Ramos (cell line): ENCODE measurements around the gene FIG4.
"Not testable (repeated sequence)": the region's sequence is repeated elsewhere in the genome, so short reads cannot be mapped to it uniquely, and the experiment has no call there.

Experiments
- in situ Hi-C: fragments of 300-500 bp; cut with MboI; formaldehyde crosslinking; loops from one replicate; pipeline ENCODE4 v1.14.3; 2022; ENCODE audit warnings: low sequenced_read_pairs; ENCODE audit not compliant: unreplicated experiment

FIG4 gene

DNA sequence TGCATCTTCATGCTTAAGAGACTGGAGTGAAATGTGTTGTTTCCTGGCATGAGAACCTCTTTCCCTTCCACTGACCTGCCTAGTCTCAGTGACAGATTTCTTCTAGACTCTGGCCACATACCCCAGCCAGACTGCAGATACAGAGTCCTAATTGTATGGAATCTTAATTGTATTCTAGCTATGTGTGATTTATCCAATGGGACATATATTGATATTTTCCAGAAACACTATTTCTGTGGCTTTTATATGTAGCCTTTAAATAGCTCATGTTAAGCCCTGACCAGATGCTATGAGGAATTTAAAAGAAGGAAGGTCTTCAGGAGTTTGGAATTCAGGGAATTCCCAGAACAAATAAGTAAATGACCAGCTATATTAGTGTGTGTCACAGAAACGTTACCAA lies 99.0 kb downstream of the FIG4 start:
- in situ Hi-C loops = no loop called here

DNA sequence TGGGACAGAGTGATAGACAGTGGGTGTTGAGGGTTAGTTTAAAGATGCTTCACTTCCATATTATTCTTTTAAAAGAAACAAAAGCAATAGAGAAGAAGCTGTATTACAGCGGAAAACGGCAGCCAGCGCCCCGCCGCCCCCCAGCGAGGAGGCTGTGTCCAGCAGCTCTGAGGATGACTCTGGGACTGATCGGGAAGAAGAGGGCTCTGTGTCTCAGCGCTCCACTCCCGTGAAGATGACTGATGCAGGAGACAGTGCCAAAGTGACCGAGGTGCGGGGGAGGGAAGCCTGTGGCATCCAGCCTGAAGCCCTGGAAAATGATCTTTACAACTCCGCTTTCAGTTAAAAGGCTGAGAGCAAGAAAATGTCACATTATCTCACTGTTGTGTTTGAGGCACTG lies 100.2 kb downstream of the FIG4 start:
- in situ Hi-C loops = no loop called here

DNA sequence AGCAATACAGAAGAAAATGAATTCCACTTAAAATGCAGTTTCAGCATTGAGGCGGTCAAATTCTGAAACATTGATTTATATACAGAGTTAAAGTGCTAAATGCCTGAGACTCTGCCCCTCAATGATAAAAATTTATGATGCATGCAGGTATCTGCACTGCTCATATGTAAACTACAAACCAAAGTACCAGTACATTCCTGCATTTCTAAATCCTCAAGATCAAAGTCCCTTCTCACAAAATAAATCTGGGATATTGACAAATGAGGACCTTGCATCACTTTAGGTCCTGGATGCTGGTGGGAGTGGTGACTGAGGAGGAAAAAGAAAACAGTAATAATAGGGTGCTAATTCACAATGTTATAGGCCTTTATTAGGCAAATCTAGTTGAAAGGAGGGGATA lies 101.9 kb downstream of the FIG4 start:
- in situ Hi-C loops = no loop called here

DNA sequence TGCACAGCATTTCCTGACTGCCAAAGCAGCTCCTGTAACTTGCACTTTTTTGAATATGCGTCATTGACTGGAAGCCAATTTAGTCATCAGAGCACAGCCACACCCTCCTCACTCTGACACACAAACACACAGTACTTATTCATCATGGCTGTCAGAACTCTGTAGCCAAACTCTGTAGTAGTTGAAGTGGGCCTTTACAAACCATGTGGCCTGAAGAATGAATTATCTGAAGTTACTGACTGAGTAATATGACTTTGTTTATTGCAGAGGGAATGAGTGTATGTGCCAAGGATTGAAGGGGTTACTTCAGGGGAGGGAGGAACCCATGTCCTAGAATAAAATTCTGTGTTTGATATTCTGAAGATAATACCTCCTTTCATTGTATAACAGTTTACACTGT lies 102.7 kb downstream of the FIG4 start:
- in situ Hi-C loops = no loop called here

DNA sequence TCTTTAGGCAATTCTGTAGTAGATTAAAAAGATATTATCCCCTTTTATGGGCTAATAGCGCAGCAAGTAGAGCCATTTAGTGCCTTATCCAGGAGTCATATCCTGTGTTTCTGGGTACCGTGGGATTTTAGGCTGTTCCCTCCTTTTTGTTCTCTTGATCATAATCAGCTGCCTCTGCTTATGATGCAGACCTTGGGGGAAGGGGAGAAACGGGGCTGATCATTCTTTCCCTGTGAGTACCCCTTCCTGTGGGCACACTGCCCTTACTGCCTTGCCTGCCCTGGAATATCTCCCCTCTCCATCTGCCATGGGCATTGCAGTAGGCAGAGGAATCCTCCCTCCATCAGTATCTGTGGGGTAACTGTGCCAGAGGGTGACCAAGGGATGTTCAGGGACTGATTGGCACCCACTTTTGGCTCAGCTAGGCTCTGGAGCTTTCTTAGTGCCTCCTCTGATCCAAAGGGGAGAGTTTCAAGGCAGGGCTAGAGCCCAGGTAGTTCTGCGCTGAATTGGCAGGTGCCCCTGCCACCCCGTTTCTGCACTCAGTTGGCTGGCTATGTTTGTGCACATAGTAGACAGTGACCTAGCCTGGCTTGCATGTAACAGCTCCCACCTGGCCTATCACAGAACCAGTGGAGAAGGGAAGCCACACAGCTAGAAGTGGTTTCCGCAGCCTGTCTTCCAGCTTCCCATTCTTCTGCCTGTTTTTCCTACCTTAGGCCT lies 103.3 kb downstream of the FIG4 start:
- in situ Hi-C loops = no loop called here

DNA sequence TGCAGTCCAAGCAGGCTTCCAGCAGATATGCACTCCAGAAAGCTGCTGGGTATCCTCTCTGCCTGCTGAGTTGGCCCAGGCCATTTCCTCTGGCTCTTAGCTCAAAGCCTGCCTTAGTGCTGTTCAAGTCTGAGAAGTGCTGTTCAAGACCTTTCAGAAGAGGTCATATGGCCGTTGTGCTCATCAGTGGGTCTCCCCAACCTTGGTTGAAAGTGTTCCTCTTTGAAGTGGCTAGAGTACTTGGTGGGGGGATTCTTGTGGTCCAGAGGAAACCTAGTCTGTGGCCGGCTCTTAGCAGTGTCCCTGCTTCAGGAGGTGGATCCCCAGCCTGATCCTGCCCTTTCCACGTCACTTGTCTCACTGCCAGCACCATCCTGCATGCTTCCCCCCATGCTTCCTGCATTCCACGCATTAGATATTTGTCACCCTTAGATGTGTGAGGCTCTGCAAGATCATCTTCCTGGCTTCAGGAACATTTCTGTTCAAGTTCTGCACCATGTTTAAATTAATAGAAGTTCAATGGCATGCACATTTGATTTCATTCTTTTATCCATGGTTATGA lies 105.0 kb downstream of the FIG4 start:
- in situ Hi-C loops = no loop called here

DNA sequence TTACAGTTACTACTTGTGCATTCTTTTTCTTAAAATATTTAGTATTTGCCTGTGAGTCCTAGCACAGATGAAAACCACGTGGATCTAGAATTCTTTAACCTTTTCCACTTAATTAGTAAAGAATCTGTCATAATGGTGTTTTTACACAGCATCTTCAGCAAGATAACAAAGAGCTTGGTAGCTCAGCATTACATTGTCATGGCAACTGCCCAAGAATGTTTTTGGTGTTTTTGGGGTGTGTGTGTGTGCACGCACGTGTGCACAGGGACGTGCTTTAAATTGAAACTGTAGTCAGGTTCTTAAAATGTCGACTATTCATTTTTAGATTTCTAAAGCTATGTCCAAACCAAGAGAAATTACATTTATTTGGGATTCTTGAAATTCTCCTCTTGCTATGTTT lies 108.0 kb downstream of the FIG4 start:
- in situ Hi-C loops = no loop called here

DNA sequence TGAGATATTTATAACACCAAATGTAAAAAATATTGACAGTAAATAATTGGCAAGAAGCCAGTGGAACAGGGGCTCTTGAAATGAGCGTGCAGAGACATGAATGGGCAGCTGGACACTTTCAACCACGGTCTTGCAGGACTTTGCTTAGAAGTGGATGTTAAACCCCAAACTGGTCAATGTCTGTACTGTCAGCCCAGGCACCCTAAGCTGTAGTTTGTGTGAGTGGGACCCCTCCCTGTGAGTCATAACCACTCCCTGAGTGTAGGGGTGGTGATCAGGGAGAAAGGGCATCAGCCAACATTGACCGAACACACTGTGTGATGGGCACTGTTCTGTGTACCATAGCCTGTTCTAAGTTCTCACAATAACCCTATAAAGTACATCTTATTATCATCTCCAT lies 108.6 kb downstream of the FIG4 start:
- in situ Hi-C loops = no loop called here

DNA sequence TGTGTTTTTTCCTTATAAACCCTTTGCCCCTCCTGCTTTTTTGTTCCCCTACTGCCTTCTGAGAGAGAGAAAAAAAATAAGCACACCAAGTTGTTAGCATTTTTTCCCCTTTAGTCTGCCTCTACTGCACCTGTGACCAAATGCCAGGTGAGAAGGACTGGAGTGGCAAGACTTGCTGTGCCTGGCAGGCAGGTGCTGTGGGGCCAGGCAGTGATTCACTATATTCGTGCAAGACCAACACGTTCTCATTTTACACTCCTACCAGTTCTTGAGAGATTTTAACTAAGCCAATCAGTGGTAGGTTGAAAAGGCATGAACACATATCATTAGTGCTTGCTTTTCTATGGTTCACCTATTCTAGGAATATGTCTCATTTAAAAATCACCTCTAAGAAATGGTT lies 109.7 kb downstream of the FIG4 start:
- in situ Hi-C loops = no loop called here

DNA sequence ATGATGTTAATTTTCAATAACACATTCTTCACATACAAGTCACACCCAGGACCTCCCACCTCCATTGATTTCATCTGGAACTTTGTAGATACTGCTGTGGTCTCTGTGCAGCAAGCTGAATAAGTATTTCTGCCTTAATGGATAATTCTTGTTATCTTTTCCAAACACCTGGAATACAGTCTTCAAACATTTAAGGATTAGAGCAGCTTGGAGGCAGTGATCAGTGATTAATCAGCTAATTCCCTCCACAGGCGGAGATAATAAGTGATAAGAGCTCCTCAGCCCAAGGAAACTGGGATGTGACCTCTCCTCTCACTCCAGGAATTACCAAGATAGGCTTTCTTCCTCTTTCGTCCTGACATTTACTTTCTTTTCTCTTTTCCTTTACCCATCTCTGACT lies 110.7 kb downstream of the FIG4 start:
- in situ Hi-C loops = no loop called here

DNA sequence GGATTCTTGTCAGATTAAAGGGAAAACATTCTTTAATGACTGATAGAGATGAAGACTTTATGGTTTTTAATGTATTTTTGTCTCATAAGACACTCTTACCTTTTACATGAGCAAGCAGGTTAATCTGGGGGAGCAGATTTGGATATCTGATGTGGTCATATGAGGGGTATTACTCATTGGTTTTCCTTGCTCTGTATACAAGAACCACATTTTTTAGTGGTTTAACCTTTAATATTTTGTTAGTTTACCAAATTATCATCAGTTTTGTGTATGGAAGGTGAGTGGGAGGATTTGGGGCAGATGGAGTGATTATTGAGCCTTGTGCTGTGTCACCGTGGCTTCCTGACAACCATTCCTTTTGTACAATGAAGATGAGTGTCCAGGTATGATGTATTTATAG lies 112.9 kb downstream of the FIG4 start:
- in situ Hi-C loops = no loop called here

DNA sequence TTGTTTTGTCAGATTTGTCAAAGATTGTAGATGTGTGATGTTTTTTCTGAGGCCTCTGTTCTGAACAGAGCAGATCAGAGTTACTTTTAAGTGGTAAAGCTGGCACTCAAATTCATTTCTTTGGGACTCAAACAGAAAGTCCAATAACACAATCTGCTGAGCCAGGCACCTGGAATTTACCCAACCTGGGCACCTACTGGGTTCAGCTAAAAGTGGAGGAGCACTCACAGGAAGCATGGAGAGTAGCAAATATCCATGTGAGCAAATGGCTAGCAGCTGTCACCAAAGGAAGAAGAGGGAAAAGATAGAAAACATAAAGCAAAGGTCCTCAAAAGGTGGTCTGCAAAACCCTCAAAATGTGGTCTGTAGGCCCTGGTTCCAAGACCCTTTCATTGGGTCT lies 116.8 kb downstream of the FIG4 start:
- in situ Hi-C loops = no loop called here

DNA sequence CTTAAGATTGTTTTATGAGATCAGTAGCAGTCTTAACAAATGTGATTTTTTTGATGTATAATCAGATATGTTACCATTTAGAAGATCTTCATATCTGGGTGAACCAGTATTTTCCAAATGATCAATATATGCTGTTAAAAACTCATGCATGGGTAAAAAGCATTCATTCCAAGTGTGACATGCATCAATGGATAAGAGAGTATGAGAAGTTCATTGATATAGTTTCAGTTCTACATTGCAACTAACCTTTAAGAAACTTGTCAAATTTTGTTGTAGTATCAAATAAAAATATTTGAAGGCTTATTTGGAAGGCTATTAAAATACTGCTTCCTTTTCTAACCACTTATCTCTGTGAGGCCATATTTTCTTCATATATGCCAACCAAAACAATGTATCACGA lies 117.7 kb downstream of the FIG4 start:
- in situ Hi-C loops = no loop called here

DNA sequence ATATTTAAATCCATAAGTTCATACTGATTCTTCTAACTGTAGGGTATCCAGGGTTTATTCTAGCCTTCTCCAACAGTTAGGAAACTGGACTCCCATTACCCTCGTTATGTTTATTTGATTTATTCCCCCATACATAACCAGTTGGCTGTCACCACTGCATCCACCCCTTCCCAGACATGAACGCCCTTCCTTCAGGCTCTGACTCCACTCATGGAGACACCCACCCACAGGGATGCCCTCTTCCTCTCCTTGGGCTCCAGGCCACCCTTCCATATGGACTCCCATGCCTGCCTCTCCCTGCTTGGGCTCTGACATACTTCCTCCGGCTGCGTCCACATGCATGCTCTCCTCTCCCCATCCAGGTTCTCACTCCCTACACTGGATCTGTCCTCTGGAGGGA lies 124.0 kb downstream of the FIG4 start:
- in situ Hi-C loops = no loop called here

DNA sequence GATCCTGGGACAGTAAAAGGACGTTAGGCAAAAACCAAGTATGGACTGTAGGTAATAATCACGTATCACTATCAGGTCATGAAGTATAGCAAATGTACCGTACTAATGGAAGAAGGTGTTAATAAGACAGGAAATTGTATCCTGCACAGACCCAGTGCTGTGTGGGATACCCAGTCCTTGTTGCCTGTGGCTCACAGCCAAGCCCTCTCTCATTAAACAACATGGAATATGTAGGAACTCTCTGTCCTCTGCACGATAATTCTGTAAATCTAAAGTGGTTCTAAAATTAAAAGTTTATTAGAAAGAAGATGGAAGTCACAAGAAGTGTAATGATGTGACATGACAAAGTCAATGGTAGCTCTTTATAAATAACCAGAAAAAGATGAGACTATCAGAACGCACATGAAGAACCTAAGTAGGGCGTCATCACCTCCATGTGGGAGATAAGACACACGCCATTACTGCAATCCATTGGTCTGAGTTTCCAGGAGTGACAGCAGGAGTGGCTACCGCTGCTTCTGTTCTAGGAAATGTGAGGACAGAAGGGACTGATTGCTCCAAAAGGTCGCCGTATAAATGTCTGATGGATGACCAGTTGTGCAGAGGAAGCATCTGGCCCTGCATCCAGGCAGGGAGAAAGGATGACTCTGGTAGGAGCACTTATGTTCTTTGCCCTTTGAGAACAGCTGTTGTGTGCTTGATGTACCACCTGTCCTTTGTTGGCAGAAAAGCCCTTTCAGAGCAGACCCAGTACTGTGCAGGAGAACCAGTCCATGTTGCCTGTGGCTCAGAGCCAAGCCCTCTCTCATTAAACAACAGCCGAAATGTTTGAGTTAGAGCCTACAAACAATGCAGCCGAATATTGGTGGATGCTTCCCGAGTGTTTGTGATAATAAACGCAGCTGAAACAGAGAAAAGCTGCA lies 125.6 kb downstream of the FIG4 start:
- in situ Hi-C loops = no loop called here

DNA sequence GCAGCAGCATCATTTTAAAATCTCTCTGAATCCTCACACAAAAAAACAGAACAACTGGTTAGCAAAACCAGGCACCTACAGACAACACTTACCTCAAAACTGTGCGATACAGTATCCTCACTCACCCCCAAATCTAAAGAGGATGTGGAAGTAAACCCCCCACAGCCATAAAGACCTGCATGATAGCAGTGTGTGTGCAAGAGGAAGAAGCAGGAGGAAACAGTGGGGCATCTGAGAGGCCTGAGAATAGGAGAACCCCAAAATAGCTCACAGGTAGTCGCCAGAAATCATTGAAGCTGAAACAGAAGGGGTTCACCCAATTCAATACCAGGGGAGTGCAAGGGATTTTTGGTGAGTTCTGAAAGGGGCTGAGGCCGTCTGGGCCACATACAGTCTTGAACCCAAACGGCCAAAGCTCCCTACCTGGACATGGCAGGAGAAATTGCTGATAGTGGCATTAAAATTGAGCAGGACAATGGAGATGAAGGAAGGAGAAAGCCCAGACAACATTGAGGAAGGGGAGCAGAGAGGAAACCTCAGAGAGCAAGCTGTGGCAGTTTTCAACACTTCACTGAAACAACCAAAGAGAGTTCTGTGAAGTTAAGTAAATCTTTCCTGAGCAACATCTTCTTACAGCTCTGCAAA lies 129.7 kb downstream of the FIG4 start:
- in situ Hi-C loops = no loop called here

DNA sequence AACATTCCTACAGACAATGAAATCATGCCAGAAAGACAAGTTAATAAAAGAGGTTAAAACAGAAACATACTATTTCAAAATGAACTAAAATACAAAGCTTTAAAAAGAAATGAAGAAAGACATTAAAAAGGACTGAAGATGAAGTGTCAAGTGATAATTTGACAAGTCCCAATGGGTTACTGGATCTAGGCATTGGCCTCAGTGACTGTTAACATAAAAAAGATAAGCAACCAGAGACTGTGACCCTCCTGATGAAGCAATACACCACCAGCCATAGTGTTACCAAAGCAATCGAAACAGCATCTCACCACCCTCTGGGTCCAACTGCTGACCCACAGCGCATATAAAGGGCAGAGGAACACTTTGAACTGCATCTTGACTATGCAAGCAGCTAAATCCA lies 130.3 kb downstream of the FIG4 start:
- in situ Hi-C loops = no loop called here

DNA sequence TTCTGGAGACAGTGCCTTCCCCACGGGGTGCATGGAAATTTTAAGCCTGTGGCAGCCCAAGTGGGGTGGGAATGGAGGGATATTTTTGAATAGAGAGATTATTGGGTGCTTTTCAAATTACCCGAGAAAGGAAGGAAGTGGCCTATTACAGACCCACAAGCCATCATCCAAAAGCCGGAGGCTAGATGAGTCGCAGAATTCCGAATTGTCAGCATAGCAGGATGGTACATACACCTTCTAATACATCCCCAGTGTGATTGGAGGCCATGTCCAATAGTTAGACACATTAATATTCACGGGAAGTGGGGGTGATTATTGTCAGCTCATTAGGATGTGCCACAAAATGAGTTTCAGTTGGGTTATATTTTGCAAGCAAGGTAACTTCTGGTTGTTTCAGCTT lies 133.0 kb downstream of the FIG4 start:
- in situ Hi-C loops = no loop called here

DNA sequence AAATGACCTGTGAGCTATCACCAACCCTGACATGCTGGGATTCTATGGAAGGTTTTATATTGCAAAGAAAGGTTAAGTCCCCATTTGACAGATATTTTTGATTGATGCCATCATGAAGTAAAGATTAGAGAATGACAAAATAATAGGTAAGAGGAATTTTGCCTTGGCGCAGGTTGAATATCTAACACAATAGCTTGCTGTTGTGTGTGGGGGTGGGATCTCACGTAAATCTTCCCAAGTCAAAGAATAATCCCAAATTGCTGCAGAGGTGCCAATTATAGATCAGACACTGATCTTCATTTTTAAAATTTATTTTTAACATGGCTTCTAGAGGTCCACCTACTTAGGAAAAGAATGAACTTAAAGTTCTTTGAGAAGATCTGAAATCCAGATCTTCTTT lies 135.5 kb downstream of the FIG4 start:
- in situ Hi-C loops = no loop called here

DNA sequence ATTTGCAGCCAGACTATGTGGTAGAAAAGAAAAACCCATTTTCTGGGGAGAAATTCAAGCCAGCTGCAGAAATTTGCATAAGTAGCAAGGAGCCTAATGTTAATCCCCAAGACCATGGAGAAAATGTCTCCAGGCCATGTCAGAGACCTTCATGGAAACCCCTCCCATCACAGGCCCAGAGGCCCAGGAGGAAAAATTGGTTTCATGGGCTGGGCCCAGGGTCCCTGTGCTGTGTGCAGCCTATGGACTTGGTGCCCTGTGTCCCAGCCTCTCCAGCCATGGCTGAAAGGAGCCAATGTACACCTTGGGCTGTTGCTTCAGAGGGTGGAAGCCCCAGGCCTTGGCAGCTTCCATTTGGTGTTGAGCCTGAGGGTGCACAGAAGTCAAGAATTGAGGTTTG lies 140.3 kb downstream of the FIG4 start:
- in situ Hi-C loops = not testable (repeated sequence)

DNA sequence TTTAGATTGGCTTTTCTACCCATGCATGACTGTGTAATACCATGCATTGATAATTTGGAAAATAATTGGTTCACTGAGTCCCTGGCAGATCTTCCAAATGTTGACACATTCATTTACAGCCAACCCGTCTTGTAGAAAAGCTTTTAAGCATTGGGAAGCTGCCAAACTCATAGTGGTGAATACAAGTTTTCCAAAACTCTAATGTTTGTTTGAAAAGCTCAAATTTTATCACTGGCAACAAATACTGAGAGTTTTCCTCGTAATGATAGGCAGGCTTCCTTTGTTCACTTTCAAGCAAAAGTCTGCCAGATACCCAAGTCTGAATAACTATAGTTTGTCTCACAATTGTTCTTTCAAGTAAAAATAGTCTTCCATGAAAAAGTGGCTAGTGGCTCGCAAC lies 143.0 kb downstream of the FIG4 start:
- in situ Hi-C loops = no loop called here
